CD4-positive, alpha-beta memory T cell (primary cell): Measurements from ENCODE around the gene GLIS1. TPM values are rescaled to one million over a fixed set of nuclear protein-coding genes. Genes with fewer than 3 reads are reported as not detected.

Experiments
- CTCF ChIA-PET: fragments of 350-600 bp; sonication (Branson Sonifier 250); formaldehyde crosslinking; loops from one replicate; lab custom pipeline; 2021; ENCODE audit warnings: inconsistent platforms; ENCODE audit not compliant: partially characterized antibody; lab: Charles Lee
- POLR2A ChIA-PET: fragments of 350-600 bp; sonication (Branson Sonifier 250); formaldehyde crosslinking; loops from one replicate; lab custom pipeline; 2021; ENCODE audit not compliant: partially characterized antibody; lab: Charles Lee
- DNase-seq, 5 donors: peaks; one replicate each; pipeline versions ENCODE4 v3.0.0 to v3.0.0-alpha.2; 2020 to 2022; ENCODE audit warnings: mixed read lengths in 1 of 5
- H3K27ac ChIP-seq: one replicate; pipeline ENCODE4 v1.7.0; 2013; ENCODE audit warnings: low read depth, low read length
- H3K27me3 ChIP-seq: 2 replicates; pipeline ENCODE4 v1.7.0; 2013; ENCODE audit warnings: mild to moderate bottlenecking, low read length, moderate library complexity; ENCODE audit not compliant: insufficient read depth
- H3K36me3 ChIP-seq: 2 replicates; pipeline ENCODE4 v1.7.0; 2013; ENCODE audit warnings: mild to moderate bottlenecking, low read length, moderate library complexity; ENCODE audit not compliant: insufficient read depth
- H3K4me1 ChIP-seq: 2 replicates; pipeline ENCODE4 v1.7.0; 2013; ENCODE audit warnings: mild to moderate bottlenecking, low read length, moderate library complexity; ENCODE audit not compliant: insufficient read depth
- H3K4me3 ChIP-seq, 2 donors: one replicate each; pipeline ENCODE4 v1.7.0; 2013; ENCODE audit warnings: low read length in 2 of 2, mild to moderate bottlenecking in 1 of 2
- H3K9me3 ChIP-seq, 2 donors: one replicate each; pipeline ENCODE4 v1.7.0; 2013; ENCODE audit warnings: low read length in 2 of 2, control low read depth in 1 of 2; ENCODE audit not compliant: control insufficient read depth in 1 of 2
- H3K27ac Mint-ChIP-seq, 7 donors: one replicate each; pipeline ENCODE4 v1.8.0; 2020 to 2021; ENCODE audit warnings: mixed read lengths in 7 of 7, mild to moderate bottlenecking in 6 of 7, inconsistent platforms in 3 of 7, moderate library complexity in 3 of 7
- H3K27me3 Mint-ChIP-seq, 2 donors: one replicate each; pipeline ENCODE4 v1.8.0; 2020 to 2021; ENCODE audit warnings: mixed read lengths in 2 of 2
- H3K36me3 Mint-ChIP-seq, 2 donors: one replicate each; pipeline ENCODE4 v1.8.0; 2020 to 2021; ENCODE audit warnings: mixed read lengths in 2 of 2, inconsistent platforms in 1 of 2, mild to moderate bottlenecking in 1 of 2
- H3K4me1 Mint-ChIP-seq, 4 donors: one replicate each; pipeline ENCODE4 v1.8.0; 2020 to 2021; ENCODE audit warnings: mixed read lengths in 4 of 4, mild to moderate bottlenecking in 1 of 4
- H3K4me3 Mint-ChIP-seq, 8 donors: one replicate each; pipeline ENCODE4 v1.8.0; 2020 to 2021; ENCODE audit warnings: mixed read lengths in 8 of 8, mild to moderate bottlenecking in 7 of 8, moderate library complexity in 6 of 8, inconsistent platforms in 3 of 8
- H3K9me3 Mint-ChIP-seq, 8 donors: one replicate each; pipeline ENCODE4 v1.8.0; 2020 to 2021; ENCODE audit warnings: mixed read lengths in 8 of 8, mild to moderate bottlenecking in 5 of 8, inconsistent platforms in 3 of 8, moderate library complexity in 1 of 8
- intact Hi-C: fragments of 100-400 bp; cut with micrococcal nuclease; formaldehyde crosslinking; loops from one replicate; pipeline ENCODE4 v1.15.1; 2023
- polyA plus RNA-seq, 2 donors: library from polyadenylated mRNA; unstranded; fragments of 300-500 nt; fragmentation: Illumina TruSeq; gene quantifications; one replicate each; pipeline ENCODE4 v1.2.3, GENCODE V29; 2021
- total RNA-seq, 2 experiments: library from RNA; stranded (reverse); gene quantifications; one replicate each; pipeline ENCODE4 v1.2.3, GENCODE V29; 2021

Gene GLIS1
- total and polyA plus RNA-seq, 4 experiments from 2014 or later, result not detected

DNA sequence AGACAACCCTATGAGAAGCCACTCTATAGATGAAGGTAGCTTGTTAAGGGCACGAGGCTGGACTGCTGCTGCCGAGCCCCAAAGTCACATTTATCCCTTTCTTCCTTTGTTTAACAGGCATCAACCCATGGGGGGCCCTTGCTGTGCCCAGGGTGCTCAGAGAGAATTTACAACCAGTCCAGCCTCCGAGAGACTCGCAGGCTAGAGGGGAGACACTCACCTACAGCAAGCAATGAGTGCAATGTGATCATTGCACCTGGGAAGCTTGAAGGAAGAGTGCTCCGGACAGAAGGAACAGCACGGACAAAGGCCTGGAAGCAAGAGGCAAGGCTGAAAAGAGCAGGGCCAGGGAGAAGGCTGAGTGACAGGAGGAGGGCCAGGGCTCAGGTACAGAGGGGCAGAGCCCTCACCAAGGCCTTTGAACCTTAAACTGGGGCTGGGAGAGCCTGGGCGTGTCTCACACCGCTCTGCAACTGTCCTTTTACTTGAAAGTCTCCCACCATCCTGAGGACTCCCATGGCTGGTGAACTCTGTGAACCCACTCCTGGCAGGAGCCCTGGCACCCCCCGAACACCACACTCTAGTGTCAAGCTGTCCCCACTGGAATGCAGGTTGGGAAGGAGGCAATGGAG, 252.5 kb downstream of the GLIS1 start:
- no peaks in the 10 kb centered on the region for H3K36me3 Mint-ChIP-seq
- no peak overlapping the region for H3K27ac Mint-ChIP-seq
- intact Hi-C loops, result loop anchor here (5.0 kb wide), 1 partner anchor 209 kb away; no protein-coding TSS in a partner anchor
- no peak overlapping the region for H3K4me3 Mint-ChIP-seq
- Histone ChIP-seq H3K27ac (no peak overlapping the region), H3K9me3 (no peaks in the 10 kb centered on the region), H3K4me1 (no peaks in the 10 kb centered on the region), H3K36me3 (no peaks in the 10 kb centered on the region), H3K27me3 (no peaks in the 10 kb centered on the region), H3K4me3 (no peak overlapping the region)
- H3K4me1 Mint-ChIP-seq, result peaks cover 0 to 10% (median 5%) of the 10 kb centered on the region in 4 donors
- POLR2A ChIA-PET, result no interaction called here
- no peaks in the 10 kb centered on the region for H3K9me3 Mint-ChIP-seq
- DNase-seq, result no peak
- peaks cover 17 to 22% of the 10 kb centered on the region in 2 donors for H3K27me3 Mint-ChIP-seq
- CTCF ChIA-PET, result interaction anchor here (0.7 to 1.5 kb wide), 4 partner anchors 14 to 265 kb away, joined by 3 to 8 read pairs (median 3); no protein-coding TSS in a partner anchor

DNA sequence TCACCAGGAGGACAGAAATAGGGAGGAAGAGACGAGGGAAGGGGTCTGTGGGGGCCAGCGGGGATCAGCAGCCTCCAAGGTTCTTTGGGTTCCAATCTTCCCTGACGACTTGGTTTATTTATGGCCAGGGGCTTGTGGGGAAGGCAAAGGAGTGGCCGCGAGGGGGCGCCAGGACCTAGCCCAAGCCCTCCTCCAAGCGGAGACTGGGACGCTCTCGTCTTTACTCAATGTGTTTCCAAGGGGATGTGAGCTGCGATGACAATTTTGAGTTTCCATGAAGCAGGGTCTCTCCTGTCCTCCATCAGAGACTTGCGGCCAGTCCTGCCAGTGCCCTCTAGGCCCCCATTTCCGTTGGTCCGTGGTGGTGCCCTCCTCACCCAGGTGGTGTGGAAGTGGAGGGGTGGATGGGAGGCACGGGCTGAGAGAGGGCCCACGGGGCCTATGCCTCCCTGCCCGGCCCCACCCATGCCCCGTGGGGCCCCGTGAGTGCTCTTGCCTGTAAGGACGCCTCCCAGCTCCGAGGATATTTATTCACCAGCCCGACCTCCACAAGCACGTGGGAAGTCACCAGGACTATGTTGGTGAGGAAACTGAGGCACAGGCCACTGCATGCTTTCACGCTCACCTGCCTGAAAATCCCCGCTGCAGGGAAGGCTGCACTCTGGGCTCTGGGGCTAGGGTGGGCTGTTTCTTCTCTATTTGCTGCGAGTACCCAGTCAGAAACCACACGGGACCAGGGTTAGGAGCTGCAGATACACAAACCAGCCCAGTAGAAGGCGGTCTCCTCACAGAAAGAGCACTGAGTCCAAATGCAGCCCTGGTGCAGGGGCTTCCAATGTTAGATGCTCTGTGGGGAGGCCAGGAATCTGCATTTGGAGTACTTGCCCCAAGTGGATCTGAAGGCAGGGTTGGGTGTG, 253.2 kb downstream of the GLIS1 start:
- H3K27ac ChIP-seq, result no peak overlapping the region
- DNase-seq, result peak in 4 of 5 donors; percentile 34 to 39 (median 38)
- no peaks in the 10 kb centered on the region for H3K9me3 Mint-ChIP-seq
- no peaks in the 10 kb centered on the region for H3K9me3 ChIP-seq
- no peaks in the 10 kb centered on the region for H3K4me1 ChIP-seq
- ChIA-PET POLR2A (no interaction called here), CTCF (interaction anchor here (0.7 to 1.7 kb wide), 7 partner anchors 13 to 266 kb away, joined by 3 to 8 read pairs (median 3); no protein-coding TSS in a partner anchor)
- H3K27me3 ChIP-seq, result no peaks in the 10 kb centered on the region
- H3K4me3 ChIP-seq, result no peak overlapping the region
- H3K4me3 Mint-ChIP-seq, result peak overlapping the region in 1 of 8 donors; percentile 58
- intact Hi-C loops, result loop anchor here (1.0 to 5.0 kb wide), 2 partner anchors 197 to 208 kb away; no protein-coding TSS in a partner anchor
- peaks cover 17 to 18% of the 10 kb centered on the region in 2 donors for H3K27me3 Mint-ChIP-seq
- H3K36me3 Mint-ChIP-seq, result no peaks in the 10 kb centered on the region
- H3K27ac Mint-ChIP-seq, result no peak overlapping the region
- H3K36me3 ChIP-seq, result no peaks in the 10 kb centered on the region
- H3K4me1 Mint-ChIP-seq, result peaks cover 0 to 10% (median 5%) of the 10 kb centered on the region in 4 donors

DNA sequence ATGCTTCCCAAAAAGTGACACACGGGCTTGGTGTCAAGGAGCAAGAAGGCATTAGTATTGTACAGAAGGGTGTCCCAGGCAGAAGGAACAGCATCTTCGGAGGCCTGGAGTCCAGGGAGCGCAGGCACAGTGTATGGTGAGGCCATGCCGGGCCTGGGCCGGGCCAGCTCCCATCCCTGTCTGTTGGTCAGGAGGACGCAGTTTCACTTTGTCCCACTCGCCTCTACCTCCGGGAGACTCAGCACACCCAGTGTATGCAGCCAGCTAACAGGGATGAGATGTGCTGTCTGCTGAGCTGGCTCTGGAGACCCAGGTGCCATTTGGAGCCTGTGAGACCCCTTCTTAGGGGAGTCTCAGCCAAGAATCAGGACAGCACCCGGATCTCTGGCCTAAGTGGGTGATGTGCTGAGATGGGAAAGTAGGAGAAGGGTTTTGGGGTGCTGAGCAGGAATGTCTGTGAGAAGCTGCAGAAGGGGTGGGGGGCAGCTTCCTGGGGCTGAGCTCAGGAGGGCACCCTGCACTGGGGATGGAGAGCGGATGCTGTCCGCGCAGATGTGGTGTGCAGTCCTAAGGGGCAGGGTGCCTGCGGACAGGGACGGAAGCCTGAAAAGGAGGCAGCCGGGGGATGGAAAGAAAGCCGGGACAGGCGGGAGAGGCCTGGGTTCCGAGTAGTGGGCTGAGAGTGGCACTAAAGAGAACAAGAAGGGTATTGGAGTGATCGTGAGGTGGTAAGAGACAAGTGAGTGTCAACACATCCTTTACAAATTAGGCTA, 254.1 kb downstream of the GLIS1 start:
- DNase-seq, result no peak
- no peak overlapping the region for H3K4me3 ChIP-seq
- H3K9me3 ChIP-seq, result no peaks in the 10 kb centered on the region
- H3K27ac ChIP-seq, result no peak overlapping the region
- Mint-ChIP-seq H3K9me3 (peaks cover 0 to under 1% (median 0%) of the 10 kb centered on the region in 8 donors), H3K4me1 (peaks cover 0 to 10% (median 5%) of the 10 kb centered on the region in 4 donors), H3K27ac (no peak overlapping the region), H3K36me3 (no peaks in the 10 kb centered on the region), H3K27me3 (peaks cover 14 to 16% of the 10 kb centered on the region in 2 donors), H3K4me3 (peak overlapping the region in 1 of 8 donors; percentile 32)
- CTCF ChIA-PET, result interaction anchor here (1.0 to 1.9 kb wide), 10 partner anchors 10 to 269 kb away, joined by 3 to 5 read pairs (median 3); no protein-coding TSS in a partner anchor
- POLR2A ChIA-PET, result no interaction called here
- no peaks in the 10 kb centered on the region for H3K27me3 ChIP-seq
- no peaks in the 10 kb centered on the region for H3K36me3 ChIP-seq
- intact Hi-C loops, result loop anchor here (1.0 to 5.0 kb wide), 2 partner anchors 197 to 208 kb away; no protein-coding TSS in a partner anchor
- no peaks in the 10 kb centered on the region for H3K4me1 ChIP-seq

DNA sequence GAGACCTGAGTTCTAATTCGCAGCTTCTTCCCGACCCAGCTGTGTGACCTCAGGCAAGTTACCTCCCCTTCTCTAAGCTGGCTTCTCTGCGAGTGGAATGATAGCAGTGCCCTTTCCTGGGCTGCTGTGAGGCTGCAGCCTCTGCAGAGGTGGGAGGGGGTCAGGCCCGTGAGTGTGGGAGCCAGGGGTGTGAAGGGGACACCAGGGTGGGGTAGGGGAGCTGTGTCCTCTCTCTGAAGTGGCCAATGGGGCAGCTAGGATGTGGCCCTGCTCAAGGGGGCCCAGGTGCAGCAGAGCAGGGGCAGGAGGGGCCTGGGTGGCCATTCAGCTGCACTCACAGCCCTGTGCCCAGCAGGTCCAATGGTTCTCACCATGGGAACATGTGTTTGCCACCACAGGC, 255.3 kb downstream of the GLIS1 start:
- Histone ChIP-seq H3K4me3 (no peak overlapping the region), H3K36me3 (no peaks in the 10 kb centered on the region), H3K27me3 (no peaks in the 10 kb centered on the region), H3K27ac (no peak overlapping the region), H3K9me3 (no peaks in the 10 kb centered on the region), H3K4me1 (no peaks in the 10 kb centered on the region)
- Mint-ChIP-seq H3K9me3 (peaks cover 0 to 2% (median 0%) of the 10 kb centered on the region in 8 donors), H3K36me3 (no peaks in the 10 kb centered on the region), H3K4me3 (no peak overlapping the region), H3K27ac (no peak overlapping the region), H3K27me3 (peaks cover 14% of the 10 kb centered on the region in 2 donors), H3K4me1 (peaks cover 0 to 10% (median 5%) of the 10 kb centered on the region in 4 donors)
- ChIA-PET CTCF (interaction anchor here (1.0 to 1.9 kb wide), 2 partner anchors 196 to 200 kb away, joined by 3 to 5 read pairs; no protein-coding TSS in a partner anchor), POLR2A (no interaction called here)
- no peak for DNase-seq
- intact Hi-C loops, result no loop called here

DNA sequence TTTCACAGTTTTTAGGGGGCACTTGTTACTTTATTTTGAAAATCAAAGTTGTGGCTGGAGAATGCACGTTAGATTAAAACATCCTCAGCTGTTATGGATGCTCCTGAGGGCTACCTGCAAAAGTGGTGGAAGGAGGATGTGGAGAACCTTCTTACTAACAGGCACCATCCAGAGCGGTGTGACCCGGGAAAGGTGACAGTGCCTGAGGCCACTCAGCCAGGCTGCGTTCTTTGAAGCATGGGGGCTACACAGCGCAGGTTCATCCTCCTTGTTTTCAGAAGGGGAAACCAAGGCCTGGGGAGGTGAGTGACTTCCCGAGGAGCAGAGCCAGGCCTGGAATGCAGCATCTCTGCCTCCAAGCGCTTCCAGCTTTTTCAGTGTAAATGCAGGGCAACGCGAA, 255.8 kb downstream of the GLIS1 start:
- Histone ChIP-seq H3K9me3 (no peaks in the 10 kb centered on the region), H3K4me3 (no peak overlapping the region), H3K36me3 (no peaks in the 10 kb centered on the region), H3K27ac (no peak overlapping the region), H3K27me3 (no peaks in the 10 kb centered on the region), H3K4me1 (no peaks in the 10 kb centered on the region)
- DNase-seq, result no peak
- ChIA-PET CTCF (interaction anchor here (0.6 to 1.9 kb wide), 2 partner anchors 200 to 271 kb away, joined by 3 to 5 read pairs; no protein-coding TSS in a partner anchor), POLR2A (no interaction called here)
- H3K36me3 Mint-ChIP-seq, result no peaks in the 10 kb centered on the region
- peaks cover 12 to 14% of the 10 kb centered on the region in 2 donors for H3K27me3 Mint-ChIP-seq
- H3K4me1 Mint-ChIP-seq, result peaks cover 0 to 10% (median 5%) of the 10 kb centered on the region in 4 donors
- no peak overlapping the region for H3K27ac Mint-ChIP-seq
- intact Hi-C loops, result no loop called here
- peaks cover 0 to 2% (median 0%) of the 10 kb centered on the region in 8 donors for H3K9me3 Mint-ChIP-seq
- H3K4me3 Mint-ChIP-seq, result no peak overlapping the region

DNA sequence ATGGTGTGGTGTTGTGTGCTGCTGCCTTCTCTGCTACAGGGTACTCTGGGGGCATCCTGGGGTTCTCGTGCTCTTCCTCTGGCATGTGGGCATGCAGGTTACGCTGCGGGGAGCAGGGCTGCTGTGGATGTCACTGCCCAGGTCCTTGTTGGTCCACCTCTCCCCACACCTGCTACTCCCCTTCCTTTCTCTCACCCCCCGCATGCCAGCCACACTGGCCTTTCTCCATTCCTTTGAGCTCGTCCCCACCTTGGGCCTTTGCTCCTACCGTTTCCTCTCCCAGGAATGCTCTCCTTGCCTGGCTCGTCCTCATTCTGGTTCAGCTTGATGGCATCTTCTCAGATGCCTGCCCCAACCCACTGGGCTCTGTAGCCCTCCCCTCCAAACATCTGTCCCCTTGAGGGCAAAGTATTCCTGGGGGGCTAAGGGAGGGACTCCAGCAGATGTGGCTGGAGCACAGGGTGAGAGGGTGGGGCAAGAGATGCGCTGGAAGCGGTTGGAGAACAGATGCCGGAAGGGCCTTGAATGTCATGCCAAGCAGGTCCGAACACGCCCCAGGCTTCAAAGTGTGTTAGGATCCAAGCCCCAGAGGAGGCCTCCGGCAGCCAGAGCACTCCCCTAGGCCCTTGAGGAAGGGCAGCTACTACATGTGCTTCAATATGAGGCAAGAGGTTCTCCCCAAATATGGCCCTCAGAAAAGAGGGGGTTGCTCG, 256.4 kb downstream of the GLIS1 start:
- Histone ChIP-seq H3K27ac (no peak overlapping the region), H3K4me3 (no peak overlapping the region), H3K27me3 (no peaks in the 10 kb centered on the region), H3K4me1 (no peaks in the 10 kb centered on the region), H3K36me3 (no peaks in the 10 kb centered on the region), H3K9me3 (no peaks in the 10 kb centered on the region)
- intact Hi-C loops, result no loop called here
- Mint-ChIP-seq H3K27ac (peak overlapping the region in 1 of 7 donors; percentile 24), H3K9me3 (peaks cover 0 to 2% (median 0%) of the 10 kb centered on the region in 8 donors), H3K36me3 (no peaks in the 10 kb centered on the region), H3K4me3 (no peak overlapping the region), H3K27me3 (peaks cover 9 to 12% of the 10 kb centered on the region in 2 donors), H3K4me1 (peaks cover 0 to 10% (median 5%) of the 10 kb centered on the region in 4 donors)
- DNase-seq, result no peak
- ChIA-PET POLR2A (no interaction called here), CTCF (interaction anchor here (0.6 kb wide), 1 partner anchor 272 kb away, joined by 3 read pairs; no protein-coding TSS in a partner anchor)
